ENCODE measurements around the gene NIPA2. TPM values are rescaled to one million over a fixed set of nuclear protein-coding genes. Genes with fewer than 3 reads are reported as not detected.

NIPA2 gene
- total RNA-seq, 1 experiment from 2014 or later = 108 TPM

DNA sequence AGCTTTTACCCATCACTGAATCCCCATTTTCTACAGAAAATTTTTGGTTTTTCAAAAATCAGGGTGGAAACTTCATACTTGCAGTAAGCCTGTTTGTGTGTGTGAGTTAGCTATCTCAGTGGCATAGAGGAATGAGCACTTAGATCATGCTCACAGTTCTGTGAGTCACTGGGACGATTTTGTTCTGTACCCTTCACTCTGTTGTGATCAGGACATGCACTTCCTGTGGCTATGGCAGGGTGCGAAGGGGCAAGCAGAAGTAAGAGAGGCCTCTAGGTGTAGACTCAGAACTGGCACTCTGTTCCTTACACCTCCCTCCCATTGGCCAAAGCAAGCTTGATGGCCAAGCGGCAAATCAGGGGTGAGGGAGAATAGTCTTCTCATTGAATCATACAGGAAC, 11.6 kb downstream of the NIPA2 start:
- TF ChIP-seq EZH2phosphoT487 (IDR thresholded peaks at IDR 0.05; ENCODE audit: borderline replicate concordance, low read length) = no peak
- TF ChIP-seq, protein P1, sequence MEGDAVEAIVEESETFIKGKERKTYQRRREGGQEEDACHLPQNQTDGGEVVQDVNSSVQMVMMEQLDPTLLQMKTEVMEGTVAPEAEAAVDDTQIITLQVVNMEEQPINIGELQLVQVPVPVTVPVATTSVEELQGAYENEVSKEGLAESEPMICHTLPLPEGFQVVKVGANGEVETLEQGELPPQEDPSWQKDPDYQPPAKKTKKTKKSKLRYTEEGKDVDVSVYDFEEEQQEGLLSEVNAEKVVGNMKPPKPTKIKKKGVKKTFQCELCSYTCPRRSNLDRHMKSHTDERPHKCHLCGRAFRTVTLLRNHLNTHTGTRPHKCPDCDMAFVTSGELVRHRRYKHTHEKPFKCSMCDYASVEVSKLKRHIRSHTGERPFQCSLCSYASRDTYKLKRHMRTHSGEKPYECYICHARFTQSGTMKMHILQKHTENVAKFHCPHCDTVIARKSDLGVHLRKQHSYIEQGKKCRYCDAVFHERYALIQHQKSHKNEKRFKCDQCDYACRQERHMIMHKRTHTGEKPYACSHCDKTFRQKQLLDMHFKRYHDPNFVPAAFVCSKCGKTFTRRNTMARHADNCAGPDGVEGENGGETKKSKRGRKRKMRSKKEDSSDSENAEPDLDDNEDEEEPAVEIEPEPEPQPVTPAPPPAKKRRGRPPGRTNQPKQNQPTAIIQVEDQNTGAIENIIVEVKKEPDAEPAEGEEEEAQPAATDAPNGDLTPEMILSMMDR (conservative IDR thresholded peaks at IDR 0.05; ENCODE audit: low read depth, low read length) = no peak
- no peak for TF ChIP-seq EZH2 (IDR thresholded peaks at IDR 0.05; ENCODE audit: low read length, unreplicated experiment)
- intact Hi-C loops (cut with micrococcal nuclease) = no loop called here
- no peak overlapping the region for H2AFZ ChIP-seq (ENCODE audit: low read length)
- CTCF ChIA-PET = no interaction called here
- DNase-seq (no peak), ATAC-seq (no peak; the same call in 1 of the 2 replicates)
- no peaks in the 10 kb centered on the region for H3K9me3 ChIP-seq (ENCODE audit: low read length)
- no TSS peak for BruUV-seq (replicated peaks)
- no peaks in the 10 kb centered on the region for H3K27me3 ChIP-seq (ENCODE audit: low read length)
- no peaks in the 10 kb centered on the region for H3F3A ChIP-seq (ENCODE audit: low read length, unreplicated experiment)
- H3K9me2 ChIP-seq (replicated peaks; ENCODE audit: low read length) = no peaks in the 10 kb centered on the region
- peaks cover 48% of the 10 kb centered on the region for H3K36me3 ChIP-seq (ENCODE audit: low read depth, low read length)
- H4K20me1 ChIP-seq (ENCODE audit: low read length) = 0 out of 2 replicates have a peak, but pooled peaks cover 22% of the 10 kb centered on the region
- no peak overlapping the region for H3K4me2 ChIP-seq (ENCODE audit: low read length)
- H3K79me2 ChIP-seq (ENCODE audit: low read length) = peaks cover 70% of the 10 kb centered on the region
- POLR2A ChIA-PET (ENCODE audit: unreplicated experiment) = no interaction called here
- H3K27ac ChIP-seq (ENCODE audit: low read length) = no peak overlapping the region
- H3K4me1 ChIP-seq (ENCODE audit: insufficient read depth, low read length) = no peaks in the 10 kb centered on the region
- no peak overlapping the region for H3K9ac ChIP-seq (ENCODE audit: low read length)
- H3K4me3 ChIP-seq (ENCODE audit: low read length) = no peak overlapping the region

DNA sequence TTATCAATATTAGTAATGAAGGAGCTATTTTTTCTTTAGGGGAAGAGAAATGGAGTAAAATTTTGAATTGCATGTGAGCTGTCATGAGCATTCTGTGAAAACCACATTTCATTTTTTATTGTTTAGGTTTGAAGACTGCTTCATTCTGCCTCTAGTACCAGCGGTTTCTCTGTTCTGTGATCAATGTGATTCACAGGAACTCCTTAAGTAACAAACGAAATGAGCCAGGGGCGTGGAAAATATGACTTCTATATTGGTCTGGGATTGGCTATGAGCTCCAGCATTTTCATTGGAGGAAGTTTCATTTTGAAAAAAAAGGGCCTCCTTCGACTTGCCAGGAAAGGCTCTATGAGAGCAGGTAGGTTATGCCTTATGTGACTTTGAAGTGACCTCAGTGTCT, 13.0 kb downstream of the NIPA2 start:
- 0 out of 2 replicates have a peak, but pooled peaks cover 18% of the 10 kb centered on the region for H4K20me1 ChIP-seq (ENCODE audit: low read length)
- TF ChIP-seq EZH2phosphoT487 (IDR thresholded peaks at IDR 0.05; ENCODE audit: borderline replicate concordance, low read length) = no peak
- TF ChIP-seq, protein P1 (conservative IDR thresholded peaks at IDR 0.05; ENCODE audit: low read depth, low read length) = no peak
- TF ChIP-seq EZH2 (IDR thresholded peaks at IDR 0.05; ENCODE audit: low read length, unreplicated experiment) = no peak
- H3K36me3 ChIP-seq (ENCODE audit: low read depth, low read length) = peaks cover 35% of the 10 kb centered on the region
- intact Hi-C loops (cut with micrococcal nuclease) = no loop called here
- no peak overlapping the region for H3K4me2 ChIP-seq (ENCODE audit: low read length)
- ChIA-PET CTCF (no interaction called here), POLR2A (ENCODE audit: unreplicated experiment) (no interaction called here)
- DNase-seq (no peak), ATAC-seq (no peak)
- H3F3A ChIP-seq (ENCODE audit: low read length, unreplicated experiment) = no peaks in the 10 kb centered on the region
- no peaks in the 10 kb centered on the region for H3K27me3 ChIP-seq (ENCODE audit: low read length)
- no peaks in the 10 kb centered on the region for H3K4me1 ChIP-seq (ENCODE audit: insufficient read depth, low read length)
- H2AFZ ChIP-seq (ENCODE audit: low read length) = no peak overlapping the region
- no TSS peak for BruUV-seq (replicated peaks)
- no peak overlapping the region for H3K9ac ChIP-seq (ENCODE audit: low read length)
- H3K27ac ChIP-seq (ENCODE audit: low read length) = no peak overlapping the region
- H3K79me2 ChIP-seq (ENCODE audit: low read length) = peaks cover 55% of the 10 kb centered on the region
- no peaks in the 10 kb centered on the region for H3K9me3 ChIP-seq (ENCODE audit: low read length)
- H3K4me3 ChIP-seq (ENCODE audit: low read length) = no peak overlapping the region
- H3K9me2 ChIP-seq (replicated peaks; ENCODE audit: low read length) = no peaks in the 10 kb centered on the region

- POLR2A ChIA-PET (ENCODE audit: unreplicated experiment) = interaction anchor here (0.6 kb wide), 1 partner anchor 18 kb away, joined by 4 read pairs; no protein-coding TSS in a partner anchor
These were observed 17.3 kb downstream of the NIPA2 start for GRCh38 chr15:22855791-22856190.

More at GRCh38 chr15:22855791-22856190, 17.3 kb downstream of the NIPA2 start:
- H3K9me2 ChIP-seq (replicated peaks; ENCODE audit: low read length) = no peaks in the 10 kb centered on the region
- no peak overlapping the region for H3K4me2 ChIP-seq (ENCODE audit: low read length)
- ATAC-seq (no peak), DNase-seq (no peak)
- no peak overlapping the region for H3K27ac ChIP-seq (ENCODE audit: low read length)
- H3K9me3 ChIP-seq (ENCODE audit: low read length) = no peaks in the 10 kb centered on the region
- no peaks in the 10 kb centered on the region for H3K27me3 ChIP-seq (ENCODE audit: low read length)
- H3K79me2 ChIP-seq (ENCODE audit: low read length) = peaks cover 18% of the 10 kb centered on the region
- H3F3A ChIP-seq (ENCODE audit: low read length, unreplicated experiment) = no peaks in the 10 kb centered on the region
- H3K4me1 ChIP-seq (ENCODE audit: insufficient read depth, low read length) = no peaks in the 10 kb centered on the region
- CTCF ChIA-PET = no interaction called here
- no peak overlapping the region for H3K9ac ChIP-seq (ENCODE audit: low read length)
- intact Hi-C loops (cut with micrococcal nuclease) = no loop called here
- H3K4me3 ChIP-seq (ENCODE audit: low read length) = no peak overlapping the region
- no peak overlapping the region for H2AFZ ChIP-seq (ENCODE audit: low read length)
- BruUV-seq (replicated peaks) = no TSS peak
- 0 out of 2 replicates have a peak, but pooled peaks cover 6% of the 10 kb centered on the region for H4K20me1 ChIP-seq (ENCODE audit: low read length)
- no peak for TF ChIP-seq EZH2phosphoT487 (IDR thresholded peaks at IDR 0.05; ENCODE audit: borderline replicate concordance, low read length)
- TF ChIP-seq EZH2 (IDR thresholded peaks at IDR 0.05; ENCODE audit: low read length, unreplicated experiment) = no peak
- TF ChIP-seq, protein P1 (conservative IDR thresholded peaks at IDR 0.05; ENCODE audit: low read depth, low read length) = no peak
- peaks cover 41% of the 10 kb centered on the region for H3K36me3 ChIP-seq (ENCODE audit: low read depth, low read length)
